Adrenal gland (tissue), 12 donors: ENCODE results near the gene CAMTA1. TPM values are rescaled to one million over a fixed set of nuclear protein-coding genes. Genes with fewer than 3 reads are reported as not detected.
"Not testable (repeated sequence)": the region's sequence is repeated elsewhere in the genome, so short reads cannot be mapped to it uniquely, and the experiment has no call there.

Experiments used
- DNase-seq, 7 donors: peaks; one replicate each; pipeline ENCODE4 v3.0.0-alpha.2; 2019 to 2020
- H3K27ac ChIP-seq, 5 donors: fragments of 200-600 bp; sonication (generic) in 4 of 5; 1 replicate in 3 of 5; 2 replicates in 2 of 5; pipeline versions ENCODE4 v1.5.1 to v1.8.0; 2016 to 2020; ENCODE audit warnings: mild to moderate bottlenecking in 1 of 5
- H3K27me3 ChIP-seq: fragments of 200-600 bp; 2 replicates; pipeline ENCODE4 v1.8.0; 2021
- H3K36me3 ChIP-seq, 2 donors: fragments of 200-600 bp; replicated peaks in 1 of 2; 1 replicate in 1 of 2; 2 replicates in 1 of 2; pipeline versions ENCODE4 v1.5.1 to v1.8.0; 2018 to 2022
- H3K4me1 ChIP-seq, 2 donors: fragments of 200-600 bp; replicated peaks in 1 of 2; 1 replicate in 1 of 2; 2 replicates in 1 of 2; pipeline versions ENCODE4 v1.5.1 to v1.8.0; 2018 to 2021
- H3K4me3 ChIP-seq, 4 donors: fragments of 200-600 bp; sonication (generic) in 3 of 4; one replicate each; pipeline ENCODE4 v1.5.1; 2016 to 2018
- H3K9me3 ChIP-seq, 3 donors: fragments of 200-600 bp; sonication (generic) in 1 of 3; replicated peaks in 1 of 3; 1 replicate in 2 of 3; 2 replicates in 1 of 3; pipeline versions ENCODE4 v1.5.1 to v1.8.0; 2016 to 2021
- CTCF ChIP-seq, 6 experiments: fragments of 450-650 bp in 4 of 6; fragments of 200-600 bp in 2 of 6; sonication (generic) in 1 of 6; IDR thresholded peaks; 1 replicate in 5 of 6; 2 replicates in 1 of 6; pipeline versions ENCODE4 v1.5.1 to v1.8.0; 2016 to 2021; ENCODE audit warnings: antibody characterized with exemption in 6 of 6, mild to moderate bottlenecking in 2 of 6, moderate library complexity in 1 of 6
- POLR2A ChIP-seq, 2 donors: fragments of 450-650 bp; IDR thresholded peaks; one replicate each; pipeline ENCODE4 v1.6.1; 2017; ENCODE audit warnings: antibody characterized with exemption in 2 of 2, mild to moderate bottlenecking in 2 of 2, moderate library complexity in 1 of 2
- WGBS, 4 donors: extraction: QIAGEN DNeasy Blood & Tissue Kit in 2 of 4; methylation state at CpG; one replicate each; pipeline versions ENCODE4 v1.1.5 to v1.1.7; 2013 to 2017; 5-methylcytosine and 5-hydroxymethylcytosine counted together
- intact Hi-C, 2 donors: fragments of 100-400 bp; cut with DNase I; formaldehyde crosslinking; loops; one replicate each; pipeline versions ENCODE4 v1.14.1 to v1.15.0; 2022 to 2023
- polyA plus RNA-seq, 3 donors: library from polyadenylated mRNA; stranded (reverse); fragments of 200-250 nt in 2 of 3; fragments of 350-450 nt in 1 of 3; fragmentation: Illumina TruSeq in 1 of 3; extraction: RNeasy Lipid Tissue Mini Kit (QIAGEN cat#74804) in 1 of 3; gene quantifications; one replicate each; pipeline ENCODE4 v1.2.3, GENCODE V29; 2013 to 2014
- total RNA-seq, 9 donors: library from RNA; depleted of rRNA in 4 of 9; stranded (reverse); fragments of >200 nt in 4 of 9; fragments of 120-200 nt in 1 of 9; fragmentation: NEBNext Ultra II Directional in 1 of 9; extraction: Animal tissue kit (Norgen Biotek cat#: 25700) in 1 of 9; gene quantifications; one replicate each; pipeline versions ENCODE4 v1.1.0 to v1.2.4, GENCODE V29; 2013 to 2023
- donor health status: healthy with polysubstance abuse.
- donor health status: Bipolar disorder and iron deficiency.
- donor health status: DM: yes; HTN: yes; CAD: no.
- donor health status: DM: no; HTN: no; CAD: no.
- donor health status: DM: no; HTN: no; CAD: no.
- donor health status: DM: yes; HTN: yes; CAD: no.

The CAMTA1 gene
- total and polyA plus RNA-seq, 12 donors = 62.9 to 141 (median 96.9) TPM

- 67 to 84% (median 76%) methylated on average over 4 of the region's 4 CpGs for WGBS, 4 donors
- Histone ChIP-seq H3K4me3 (no peak overlapping the region), H3K4me1 (peaks cover 14 to 69% of the 10 kb centered on the region in 2 donors), H3K27ac (peak overlapping the region in 3 of 5 donors; percentile 6 to 68 (median 49)), H3K9me3 (no peaks in the 10 kb centered on the region), H3K36me3 (peaks cover 0 to 3% of the 10 kb centered on the region in 2 donors), H3K27me3 (no peaks in the 10 kb centered on the region)
- TF ChIP-seq CTCF (IDR thresholded peaks at IDR 0.05) (no peak), POLR2A (IDR thresholded peaks at IDR 0.05) (no peak)
- no peak for DNase-seq
- intact Hi-C loops = no loop called here
Measured at GRCh38 chr1:6825828-6826227, 40.6 kb downstream of the CAMTA1 start.

- peak overlapping the region in 4 of 5 donors; percentile 13 to 68 (median 64) for H3K27ac ChIP-seq
- H3K4me1 ChIP-seq = peaks cover 21 to 66% of the 10 kb centered on the region in 2 donors
- no peaks in the 10 kb centered on the region for H3K27me3 ChIP-seq
- WGBS, 4 donors = 42 to 57% (median 52%) methylated on average over 3 of the region's 3 CpGs
- H3K36me3 ChIP-seq = peaks cover 0 to 3% of the 10 kb centered on the region in 2 donors
- H3K9me3 ChIP-seq = no peaks in the 10 kb centered on the region
- peak overlapping the region in 1 of 4 donors; percentile 38 for H3K4me3 ChIP-seq
- DNase-seq = no peak
- intact Hi-C loops = no loop called here
- no peak for TF ChIP-seq CTCF (IDR thresholded peaks at IDR 0.05)
- TF ChIP-seq POLR2A (IDR thresholded peaks at IDR 0.05) = no peak
Measured at GRCh38 chr1:6827079-6827478, 41.8 kb downstream of the CAMTA1 start.

- Histone ChIP-seq H3K9me3 (no peaks in the 10 kb centered on the region), H3K4me1 (peaks cover 21 to 68% of the 10 kb centered on the region in 2 donors), H3K27ac (peak overlapping the region in 4 of 5 donors; percentile 13 to 68 (median 64)), H3K36me3 (peaks cover 0 to 3% of the 10 kb centered on the region in 2 donors), H3K4me3 (peak overlapping the region in 1 of 4 donors; percentile 38), H3K27me3 (no peaks in the 10 kb centered on the region)
- 65 to 72% (median 68%) methylated on average over 10 of the region's 10 CpGs for WGBS, 4 donors
- DNase-seq = no peak
- TF ChIP-seq CTCF (IDR thresholded peaks at IDR 0.05) (no peak), POLR2A (IDR thresholded peaks at IDR 0.05) (no peak)
- intact Hi-C loops = no loop called here
Measured at GRCh38 chr1:6827630-6828165, 42.4 kb downstream of the CAMTA1 start.

GRCh38 chr1:6831366-6831765 lies 46.1 kb downstream of the CAMTA1 start:
- TF ChIP-seq POLR2A (IDR thresholded peaks at IDR 0.05) (no peak), CTCF (IDR thresholded peaks at IDR 0.05) (no peak)
- Histone ChIP-seq H3K36me3 (no peaks in the 10 kb centered on the region), H3K27ac (no peak overlapping the region), H3K4me1 (peaks cover 7 to 32% of the 10 kb centered on the region in 2 donors), H3K9me3 (no peaks in the 10 kb centered on the region), H3K4me3 (no peak overlapping the region), H3K27me3 (no peaks in the 10 kb centered on the region)
- 81 to 93% (median 89%) methylated on average over 1 of the region's 1 CpG for WGBS, 4 donors
- no peak for DNase-seq
- intact Hi-C loops = no loop called here

- H3K9me3 ChIP-seq, DNase-seq, H3K4me3 ChIP-seq, H3K27me3 ChIP-seq, H3K27ac ChIP-seq, H3K36me3 ChIP-seq, intact Hi-C loops: not testable (repeated sequence)
- WGBS, 4 donors = 52 to 72% (median 65%) methylated on average over 2 of the region's 2 CpGs
- H3K4me1 ChIP-seq = peaks cover 7 to 25% of the 10 kb centered on the region in 2 donors
Measured at GRCh38 chr1:6832006-6832405, 46.8 kb downstream of the CAMTA1 start.
